Keratinocyte (primary cell): ENCODE data around the gene USH2A. TPM values are rescaled to one million over a fixed set of nuclear protein-coding genes. Genes with fewer than 3 reads are reported as not detected.

ENCODE experiments used
- DNase-seq: peaks from one replicate; pipeline ENCODE4 v3.0.0-alpha.2; 2011; ENCODE audit warnings: low read depth, missing footprints, low spot score
- FAIRE-seq: peaks from 2 replicates; lab custom pipeline; 2011; peaks lifted over from hg19 to GRCh38; lab: Jason Lieb, UNC
- H2AFZ ChIP-seq: 2 replicates; pipeline ENCODE4 v1.6.0; 2012; ENCODE audit warnings: low read length, control low read depth, inconsistent platforms; ENCODE audit not compliant: control insufficient read depth
- H3K27ac ChIP-seq: 2 replicates; pipeline ENCODE4 v1.5.1; 2011; ENCODE audit warnings: low read length; ENCODE audit not compliant: control insufficient read depth, insufficient read depth
- H3K27me3 ChIP-seq: 3 replicates; pipeline ENCODE4 v1.6.0; 2011; ENCODE audit warnings: low read length; ENCODE audit not compliant: control insufficient read depth, insufficient read depth; ENCODE audit errors: extremely low read depth
- H3K36me3 ChIP-seq, 2 experiments: 2 replicates in 1 of 2; 3 replicates in 1 of 2; pipeline ENCODE4 v1.5.1; 2011; ENCODE audit warnings: low read length in 2 of 2, mild to moderate bottlenecking in 1 of 2; ENCODE audit not compliant: control insufficient read depth in 2 of 2, insufficient read depth in 2 of 2; ENCODE audit errors: extremely low read depth in 1 of 2
- H3K4me1 ChIP-seq: 3 replicates; pipeline ENCODE4 v1.5.1; 2011; ENCODE audit warnings: low read length; ENCODE audit not compliant: control insufficient read depth, insufficient read depth; ENCODE audit errors: extremely low read depth
- H3K4me2 ChIP-seq: 3 replicates; pipeline ENCODE4 v1.6.0; 2011; ENCODE audit warnings: low read depth, low read length; ENCODE audit not compliant: control insufficient read depth, insufficient read depth; ENCODE audit errors: extremely low read depth
- H3K4me3 ChIP-seq, 3 experiments: fragments of 200-600 bp in 1 of 3; sonication (generic) in 1 of 3; 2 replicates in 2 of 3; 3 replicates in 1 of 3; pipeline ENCODE4 v1.5.1; 2011 to 2016; ENCODE audit warnings: low read length in 3 of 3, mild to moderate bottlenecking in 3 of 3, control low read depth in 2 of 3, inconsistent platforms in 1 of 3, low read depth in 1 of 3, mixed read lengths in 1 of 3, mixed run types in 1 of 3, moderate library complexity in 1 of 3; ENCODE audit not compliant: control insufficient read depth in 2 of 3, insufficient read depth in 2 of 3; ENCODE audit errors: extremely low read depth in 1 of 3
- H3K79me2 ChIP-seq: 2 replicates; pipeline ENCODE4 v1.6.0; 2012; ENCODE audit warnings: low read length; ENCODE audit not compliant: control insufficient read depth, insufficient read depth
- H3K9ac ChIP-seq: 3 replicates; pipeline ENCODE4 v1.6.0; 2011; ENCODE audit warnings: low read length; ENCODE audit not compliant: control insufficient read depth, insufficient read depth; ENCODE audit errors: extremely low read depth
- H3K9me1 ChIP-seq: 3 replicates; pipeline ENCODE4 v1.6.0; 2011; ENCODE audit warnings: low read length; ENCODE audit not compliant: control insufficient read depth, insufficient read depth; ENCODE audit errors: extremely low read depth
- H3K9me3 ChIP-seq: 2 replicates; pipeline ENCODE4 v1.5.1; 2012; ENCODE audit warnings: low read depth, low read length; ENCODE audit not compliant: control insufficient read depth
- H4K20me1 ChIP-seq: 3 replicates; pipeline ENCODE4 v1.6.0; 2011; ENCODE audit warnings: low read length; ENCODE audit not compliant: control insufficient read depth, insufficient read depth; ENCODE audit errors: extremely low read depth
- CTCF ChIP-seq, 3 experiments: IDR thresholded peaks in 1 of 3; conservative IDR thresholded peaks in 1 of 3; optimal IDR thresholded peaks in 1 of 3; 2 replicates in 2 of 3; 3 replicates in 1 of 3; pipeline versions ENCODE3 to v1.5.1; 2011; ENCODE audit warnings: low read length in 3 of 3, mild to moderate bottlenecking in 3 of 3, moderate library complexity in 2 of 3, control low read depth in 1 of 3, inconsistent platforms in 1 of 3; ENCODE audit not compliant: insufficient read depth in 2 of 3; ENCODE audit errors: extremely low read depth in 1 of 3
- EZH2 ChIP-seq: IDR thresholded peaks from one replicate; pipeline ENCODE4 v1.6.1; 2012; ENCODE audit warnings: inconsistent platforms, mild to moderate bottlenecking, low read length, moderate library complexity
- dilution Hi-C: fragments of 300-500 bp; cut with MboI; formaldehyde crosslinking; loops from one replicate; pipeline ENCODE4 v1.7.0; 2020; ENCODE audit warnings: low sequenced_read_pairs; ENCODE audit not compliant: extremely low pct_ligation_motif_present
- polyA plus RNA-seq, 5 experiments: library from polyadenylated mRNA; depleted of rRNA in 3 of 5; stranded (reverse) in 3 of 5; stranded (forward) in 1 of 5; unstranded in 1 of 5; fragments of >200 nt; gene quantifications; 1 replicate in 1 of 5; 2 replicates in 3 of 5; 3 replicates in 1 of 5; pipeline versions ENCODE4 v1.2.1 to v1.2.3, GENCODE V29; 2011 to 2012; ENCODE audit warnings: missing spikeins in 2 of 5, low read depth in 1 of 5, low replicate concordance in 1 of 5

USH2A gene
- polyA plus RNA-seq, 1 donor (not counting 4 experiments of a cell fraction or from before 2014, with no cell fraction given) = not detected

GRCh38 chr1:215986401-215986800, 436.8 kb downstream of the USH2A start:
- Histone ChIP-seq H3K4me2 (no peak overlapping the region), H2AFZ (no peak overlapping the region), H3K9me1 (no peaks in the 10 kb centered on the region), H3K79me2 (no peaks in the 10 kb centered on the region), H3K27ac (no peak overlapping the region), H4K20me1 (no peaks in the 10 kb centered on the region), H3K27me3 (no peaks in the 10 kb centered on the region), H3K4me3 (no peak overlapping the region), H3K9ac (no peak overlapping the region), H3K4me1 (no peaks in the 10 kb centered on the region), H3K36me3 (no peaks in the 10 kb centered on the region), H3K9me3 (no peaks in the 10 kb centered on the region)
- TF ChIP-seq CTCF (optimal IDR thresholded peaks at IDR 0.05 in 1 of 3, IDR thresholded peaks at IDR 0.05 in 1 of 3, conservative IDR thresholded peaks at IDR 0.05 in 1 of 3; ENCODE audit: extremely low read depth in 1 of 3, insufficient read depth in 2 of 3, low read length in 3 of 3) = no peak
- TF ChIP-seq EZH2 = no peak
- FAIRE-seq (no peak), DNase-seq (no peak)
- dilution Hi-C loops = no loop called here

GRCh38 chr1:215983680-215984079, 439.6 kb downstream of the USH2A start:
- no peak overlapping the region for H3K27ac ChIP-seq
- TF ChIP-seq CTCF (optimal IDR thresholded peaks at IDR 0.05 in 1 of 3, IDR thresholded peaks at IDR 0.05 in 1 of 3, conservative IDR thresholded peaks at IDR 0.05 in 1 of 3; ENCODE audit: extremely low read depth in 1 of 3, insufficient read depth in 2 of 3, low read length in 3 of 3) = no peak
- no peak for TF ChIP-seq EZH2
- no peak overlapping the region for H2AFZ ChIP-seq
- FAIRE-seq = no peak
- no peaks in the 10 kb centered on the region for H3K9me1 ChIP-seq
- no peak overlapping the region for H3K4me2 ChIP-seq
- H3K36me3 ChIP-seq = no peaks in the 10 kb centered on the region
- H3K79me2 ChIP-seq = no peaks in the 10 kb centered on the region
- DNase-seq = no peak
- H3K9me3 ChIP-seq = no peaks in the 10 kb centered on the region
- no peak overlapping the region for H3K9ac ChIP-seq
- no peak overlapping the region for H3K4me3 ChIP-seq
- H4K20me1 ChIP-seq = no peaks in the 10 kb centered on the region
- H3K27me3 ChIP-seq = no peaks in the 10 kb centered on the region
- dilution Hi-C loops = no loop called here
- no peaks in the 10 kb centered on the region for H3K4me1 ChIP-seq
